ENCODE results near the gene SURF2. TPM values are rescaled to one million over a fixed set of nuclear protein-coding genes. Genes with fewer than 3 reads are reported as not detected.
"Not testable (repeated sequence)": the region's sequence is repeated elsewhere in the genome, so short reads cannot be mapped to it uniquely, and the experiment has no call there.

Gene SURF2
- total RNA-seq, 1 experiment from 2014 or later = 20.6 TPM

GRCh38 chr9:133375724-133376654, 19.6 kb downstream of the SURF2 start, which contains the start of the genes STKLD1 and SURF4:
TSS of gene STKLD1 (plus strand) at chr9:133376366. CDS start at chr9:133376474, 108 bp downstream.
TSS of gene SURF4 (minus strand) at chr9:133376060. CDS start at chr9:133375969, 91 bp downstream.
- CTCF ChIA-PET = no interaction called here
- no peak for TF ChIP-seq CTCF (IDR thresholded peaks at IDR 0.05; ENCODE audit: unreplicated experiment)
- Mint-ChIP-seq H3K27me3 (ENCODE audit: unreplicated experiment) (no peaks in the 10 kb centered on the region), H3K36me3 (ENCODE audit: insufficient read depth, unreplicated experiment) (peaks cover 32% of the 10 kb centered on the region), H3K9me3 (ENCODE audit: low read depth, unreplicated experiment) (no peaks in the 10 kb centered on the region), H3K27ac (ENCODE audit: unreplicated experiment) (peak within 1 kb of the TSS; percentile 88), H3K4me1 (ENCODE audit: low read depth, unreplicated experiment) (peaks cover 9% of the 10 kb centered on the region), H3K4me3 (ENCODE audit: low read depth, unreplicated experiment) (peak within 1 kb of the TSS; percentile 89)
- no TSS peak for BruUV-seq (replicated peaks)
- intact Hi-C loops (cut with micrococcal nuclease; ENCODE audit: unreplicated experiment) = loop anchor here (2.0 kb wide), 1 partner anchor 19 kb away; the partner anchor contains the start of genes SURF1 and SURF2
- DNase-seq = peak; percentile 93

GRCh38 chr9:133377280-133377679, 20.9 kb downstream of the SURF2 start:
- CTCF ChIA-PET = interaction anchor here (0.9 kb wide), 1 partner anchor 46 kb away, joined by 3 read pairs; no protein-coding TSS in a partner anchor
- H3K4me3 Mint-ChIP-seq (ENCODE audit: low read depth, unreplicated experiment); H3K27ac Mint-ChIP-seq (ENCODE audit: unreplicated experiment): not testable (repeated sequence)

GRCh38 chr9:133377721-133378216, 21.4 kb downstream of the SURF2 start:
- Mint-ChIP-seq H3K27ac (ENCODE audit: unreplicated experiment) (no peak overlapping the region), H3K36me3 (ENCODE audit: insufficient read depth, unreplicated experiment) (peaks cover 24% of the 10 kb centered on the region), H3K4me1 (ENCODE audit: low read depth, unreplicated experiment) (peaks cover 9% of the 10 kb centered on the region), H3K9me3 (ENCODE audit: low read depth, unreplicated experiment) (no peaks in the 10 kb centered on the region), H3K27me3 (ENCODE audit: unreplicated experiment) (no peaks in the 10 kb centered on the region), H3K4me3 (ENCODE audit: low read depth, unreplicated experiment) (no peak overlapping the region)
- peak; percentile 22 for DNase-seq
- no TSS peak for BruUV-seq (replicated peaks)
- CTCF ChIA-PET = interaction anchor here (0.9 kb wide), 1 partner anchor 47 kb away, joined by 3 read pairs; no protein-coding TSS in a partner anchor
- intact Hi-C loops (cut with micrococcal nuclease; ENCODE audit: unreplicated experiment) = no loop called here
- no peak for TF ChIP-seq CTCF (IDR thresholded peaks at IDR 0.05; ENCODE audit: unreplicated experiment)

More at GRCh38 chr9:133377280-133377679, 20.9 kb downstream of the SURF2 start:
- DNase-seq; BruUV-seq (replicated peaks); intact Hi-C loops (cut with micrococcal nuclease; ENCODE audit: unreplicated experiment); H3K4me1 Mint-ChIP-seq (ENCODE audit: low read depth, unreplicated experiment); H3K9me3 Mint-ChIP-seq (ENCODE audit: low read depth, unreplicated experiment); H3K27me3 Mint-ChIP-seq (ENCODE audit: unreplicated experiment): not testable (repeated sequence)
- H3K36me3 Mint-ChIP-seq (ENCODE audit: insufficient read depth, unreplicated experiment) = peaks cover 24% of the 10 kb centered on the region

GRCh38 chr9:133378408-133378962, 22.1 kb downstream of the SURF2 start:
- no peak for TF ChIP-seq CTCF (IDR thresholded peaks at IDR 0.05; ENCODE audit: unreplicated experiment)
- no peak for DNase-seq
- H3K4me3 Mint-ChIP-seq (ENCODE audit: low read depth, unreplicated experiment) = no peak overlapping the region
- CTCF ChIA-PET = interaction anchor here (0.9 kb wide), 1 partner anchor 48 kb away, joined by 3 read pairs; no protein-coding TSS in a partner anchor
- BruUV-seq (replicated peaks) = no TSS peak
- H3K27ac Mint-ChIP-seq (ENCODE audit: unreplicated experiment) = no peak overlapping the region
- H3K27me3 Mint-ChIP-seq (ENCODE audit: unreplicated experiment) = no peaks in the 10 kb centered on the region
- peaks cover 9% of the 10 kb centered on the region for H3K4me1 Mint-ChIP-seq (ENCODE audit: low read depth, unreplicated experiment)
- no peaks in the 10 kb centered on the region for H3K9me3 Mint-ChIP-seq (ENCODE audit: low read depth, unreplicated experiment)
- intact Hi-C loops (cut with micrococcal nuclease; ENCODE audit: unreplicated experiment) = no loop called here
- H3K36me3 Mint-ChIP-seq (ENCODE audit: insufficient read depth, unreplicated experiment) = peaks cover 18% of the 10 kb centered on the region
